Subcutaneous abdominal adipose tissue (tissue), 5 donors: Measurements from ENCODE around the gene SPATA3.
A peak's percentile ranks its signal among the peaks of the same experiment; 100 is the strongest.

ENCODE experiments used
- H3K27ac ChIP-seq: one replicate; pipeline ENCODE4 v1.7.0; 2013; ENCODE audit warnings: low read depth, mild to moderate bottlenecking, inconsistent platforms, low read length, moderate library complexity
- H3K27me3 ChIP-seq, 5 donors: one replicate each; pipeline ENCODE4 v1.7.0; 2013; ENCODE audit warnings: low read length in 5 of 5, inconsistent platforms in 1 of 5; ENCODE audit not compliant: control insufficient read depth in 5 of 5, insufficient read depth in 4 of 5
- H3K36me3 ChIP-seq, 5 donors: one replicate each; pipeline ENCODE4 v1.7.0; 2013; ENCODE audit warnings: low read length in 5 of 5; ENCODE audit not compliant: control insufficient read depth in 5 of 5, insufficient read depth in 5 of 5
- H3K4me1 ChIP-seq, 5 donors: one replicate each; pipeline ENCODE4 v1.7.0; 2013; ENCODE audit warnings: low read length in 5 of 5, mild to moderate bottlenecking in 3 of 5, moderate library complexity in 1 of 5; ENCODE audit not compliant: control insufficient read depth in 5 of 5, insufficient read depth in 5 of 5
- H3K4me3 ChIP-seq, 5 donors: one replicate each; pipeline ENCODE4 v1.7.0; 2013; ENCODE audit warnings: low read length in 5 of 5, low read depth in 1 of 5
- H3K9ac ChIP-seq, 5 donors: one replicate each; pipeline ENCODE4 v1.7.0; 2013; ENCODE audit warnings: low read length in 5 of 5, mild to moderate bottlenecking in 4 of 5, moderate library complexity in 3 of 5
- H3K9me3 ChIP-seq, 5 donors: one replicate each; pipeline ENCODE4 v1.7.0; 2013; ENCODE audit warnings: low read length in 5 of 5; ENCODE audit not compliant: control insufficient read depth in 5 of 5
- donor health status: healthy.
- donor health status: healthy.
- donor health status: healthy.
- donor health status: healthy.
- donor health status: healthy.

The SPATA3 gene

DNA sequence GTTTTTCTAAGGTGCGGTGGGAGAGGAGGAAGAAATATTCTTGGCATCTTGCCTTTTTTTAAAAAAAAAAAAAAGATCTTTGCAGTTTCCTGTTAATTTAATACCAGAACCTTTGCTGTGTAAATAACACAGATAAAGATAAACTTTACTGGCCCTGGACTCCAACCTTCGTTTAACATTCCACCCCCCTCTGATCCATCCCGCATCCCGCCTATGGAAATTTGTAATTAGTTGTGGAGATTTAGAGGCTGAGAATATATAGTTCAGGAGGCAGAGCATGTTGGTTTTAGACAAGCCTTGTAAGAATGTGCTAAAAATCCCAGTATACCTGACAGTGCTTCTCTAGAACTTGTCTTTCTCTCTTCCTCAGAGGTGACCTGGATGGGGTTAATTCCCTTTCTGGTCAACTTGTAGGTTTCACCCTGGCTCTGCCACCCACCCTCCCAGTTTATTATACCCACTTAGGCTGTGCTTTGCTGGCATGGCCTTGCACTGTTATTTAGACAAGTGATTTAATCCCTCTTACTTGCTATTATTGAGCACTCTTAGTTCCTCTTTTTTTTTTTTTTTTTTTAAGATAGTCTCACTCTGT, 38.5 kb downstream of the SPATA3 start:
- peaks cover 0 to 7% (median 3%) of the 10 kb centered on the region in 5 donors for H3K4me1 ChIP-seq
- H3K4me3 ChIP-seq = no peak overlapping the region
- H3K27me3 ChIP-seq = peaks cover 10 to 38% (median 24%) of the 10 kb centered on the region in 5 donors
- H3K27ac ChIP-seq = no peak overlapping the region
- H3K9me3 ChIP-seq = peaks cover 0 to 3% (median 0%) of the 10 kb centered on the region in 5 donors
- no peaks in the 10 kb centered on the region for H3K36me3 ChIP-seq
- no peak overlapping the region for H3K9ac ChIP-seq

- H3K4me3 ChIP-seq = no peak overlapping the region
- no peak overlapping the region for H3K9ac ChIP-seq
- H3K9me3 ChIP-seq = peaks cover 0 to 1% (median 0%) of the 10 kb centered on the region in 5 donors
- H3K4me1 ChIP-seq = peaks cover 0 to 8% (median 3%) of the 10 kb centered on the region in 5 donors
- no peaks in the 10 kb centered on the region for H3K36me3 ChIP-seq
- peaks cover 10 to 45% (median 27%) of the 10 kb centered on the region in 5 donors for H3K27me3 ChIP-seq
- no peak overlapping the region for H3K27ac ChIP-seq
These were observed 40.2 kb downstream of the SPATA3 start for GRCh38 chr2:231036131-231036530.

GRCh38 chr2:231036578-231037106, 40.7 kb downstream of the SPATA3 start:
- H3K9me3 ChIP-seq = no peaks in the 10 kb centered on the region
- no peaks in the 10 kb centered on the region for H3K36me3 ChIP-seq
- H3K4me1 ChIP-seq = peaks cover 0 to 8% (median 3%) of the 10 kb centered on the region in 5 donors
- H3K27me3 ChIP-seq = peaks cover 13 to 45% (median 32%) of the 10 kb centered on the region in 5 donors
- no peak overlapping the region for H3K4me3 ChIP-seq
- no peak overlapping the region for H3K27ac ChIP-seq
- no peak overlapping the region for H3K9ac ChIP-seq

- Histone ChIP-seq H3K9me3 (no peaks in the 10 kb centered on the region), H3K9ac (no peak within 1 kb of the TSS), H3K27ac (no peak within 1 kb of the TSS), H3K27me3 (peaks cover 9 to 48% (median 33%) of the 10 kb centered on the region in 5 donors), H3K4me1 (peaks cover 0 to 8% (median 3%) of the 10 kb centered on the region in 5 donors), H3K4me3 (peak within 1 kb of the TSS in 3 of 5 donors; percentile 11 to 41 (median 37)), H3K36me3 (no peaks in the 10 kb centered on the region)
These were observed 41.3 kb downstream of the SPATA3 start, which contains the start of gene C2orf72 for GRCh38 chr2:231037202-231037730. Gene C2orf72, plus strand, starts transcription at chr2:231037523. Its CDS starts 43 bp downstream, at chr2:231037566.

- H3K4me1 ChIP-seq = peaks cover 0 to 8% (median 3%) of the 10 kb centered on the region in 5 donors
- no peak overlapping the region for H3K27ac ChIP-seq
- no peak overlapping the region for H3K9ac ChIP-seq
- H3K36me3 ChIP-seq = no peaks in the 10 kb centered on the region
- no peaks in the 10 kb centered on the region for H3K9me3 ChIP-seq
- H3K4me3 ChIP-seq = peak overlapping the region in 2 of 5 donors; percentile 37 to 41
- H3K27me3 ChIP-seq = peaks cover 9 to 48% (median 29%) of the 10 kb centered on the region in 5 donors
These were observed 42.0 kb downstream of the SPATA3 start for GRCh38 chr2:231037731-231038482.

GRCh38 chr2:231038483-231039293, 42.8 kb downstream of the SPATA3 start:
- Histone ChIP-seq H3K4me1 (peaks cover 0 to 8% (median 3%) of the 10 kb centered on the region in 5 donors), H3K27me3 (peaks cover 9 to 42% (median 29%) of the 10 kb centered on the region in 5 donors), H3K4me3 (no peak overlapping the region), H3K27ac (no peak overlapping the region), H3K9ac (no peak overlapping the region), H3K9me3 (no peaks in the 10 kb centered on the region), H3K36me3 (no peaks in the 10 kb centered on the region)

DNA sequence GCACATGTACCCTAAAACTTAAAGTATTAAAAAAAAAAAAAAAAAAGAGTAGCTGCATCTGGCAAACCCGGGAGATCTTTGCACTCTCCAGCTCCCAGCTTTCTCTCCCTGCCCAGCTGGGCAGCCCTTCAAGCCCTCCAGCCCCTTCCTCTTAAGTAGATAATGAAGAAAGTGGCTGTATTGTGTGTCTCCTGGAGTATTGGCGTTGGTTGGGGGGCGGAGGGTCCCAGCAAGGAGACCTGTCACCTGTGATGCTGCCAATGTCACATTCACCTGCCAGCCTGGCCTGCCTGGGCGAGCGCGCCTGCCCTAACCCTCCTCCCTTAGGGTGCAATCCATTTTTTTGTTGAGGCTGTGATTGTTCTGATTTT, 43.4 kb downstream of the SPATA3 start:
- Histone ChIP-seq H3K4me1 (peaks cover 0 to 8% (median 3%) of the 10 kb centered on the region in 5 donors), H3K27me3 (peaks cover 9 to 39% (median 29%) of the 10 kb centered on the region in 5 donors), H3K9ac (no peak overlapping the region), H3K36me3 (no peaks in the 10 kb centered on the region), H3K9me3 (no peaks in the 10 kb centered on the region), H3K27ac (no peak overlapping the region), H3K4me3 (no peak overlapping the region)

DNA sequence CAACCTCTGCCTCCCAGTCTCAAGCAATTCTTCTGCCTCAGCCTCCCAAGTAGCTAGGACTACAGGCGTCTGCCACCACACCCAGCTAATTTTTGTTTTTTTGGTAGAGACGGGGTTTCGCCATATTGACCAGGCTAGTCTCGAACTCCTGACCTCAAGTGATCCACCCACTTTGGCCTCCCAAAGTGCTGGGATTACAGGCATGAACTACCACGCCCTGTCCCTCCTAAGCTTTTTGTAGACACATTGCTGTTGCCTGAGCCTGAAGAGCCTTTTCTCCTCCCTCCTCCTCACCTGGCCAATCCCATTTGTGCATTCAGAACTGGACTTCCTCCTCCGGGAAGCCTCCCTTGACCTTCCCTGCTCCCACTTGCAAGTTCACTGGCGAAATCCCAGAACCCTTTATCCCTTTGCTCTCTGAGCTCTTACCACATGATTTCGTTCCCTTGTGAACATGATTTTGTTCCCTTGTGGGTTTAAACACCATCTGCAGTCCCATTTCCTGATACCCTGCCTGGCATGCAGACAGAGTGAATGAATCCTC, 44.0 kb downstream of the SPATA3 start:
- no peaks in the 10 kb centered on the region for H3K9me3 ChIP-seq
- H3K27ac ChIP-seq = no peak overlapping the region
- no peak overlapping the region for H3K9ac ChIP-seq
- H3K27me3 ChIP-seq = peaks cover 9 to 39% (median 29%) of the 10 kb centered on the region in 5 donors
- H3K36me3 ChIP-seq = no peaks in the 10 kb centered on the region
- H3K4me3 ChIP-seq = no peak overlapping the region
- H3K4me1 ChIP-seq = peaks cover 0 to 8% (median 3%) of the 10 kb centered on the region in 5 donors

DNA sequence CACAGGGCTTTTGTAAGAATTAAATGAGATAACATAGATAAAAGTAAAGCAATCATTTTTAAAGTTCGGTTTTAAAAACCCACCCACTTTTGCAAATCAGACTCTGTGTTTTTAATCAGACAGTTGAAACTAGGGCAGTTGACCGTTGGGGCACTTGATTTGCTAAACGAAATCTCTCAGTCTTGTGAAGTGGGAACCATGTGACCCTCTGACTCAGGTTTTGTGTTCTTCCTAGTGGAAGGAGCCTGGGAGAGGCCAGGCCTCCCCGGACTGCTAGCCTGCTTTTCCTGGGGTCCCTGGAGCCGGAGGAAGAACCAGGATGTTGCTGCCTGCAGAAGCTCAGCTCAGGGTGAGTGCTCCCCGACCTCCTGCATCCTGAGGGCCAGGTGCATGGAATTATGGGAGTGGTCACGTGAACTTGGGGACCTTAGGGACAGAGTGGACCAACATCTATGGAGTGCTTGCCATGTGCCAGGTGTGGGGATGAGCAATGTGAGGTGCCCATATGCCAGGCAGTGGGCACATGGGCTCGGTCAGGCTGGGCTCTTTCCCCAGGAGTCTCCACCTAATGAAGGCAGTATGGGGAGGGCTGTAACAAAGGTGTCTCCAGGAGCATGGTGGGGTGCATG, 45.3 kb downstream of the SPATA3 start:
- peaks cover 0 to 8% (median 3%) of the 10 kb centered on the region in 5 donors for H3K4me1 ChIP-seq
- H3K27ac ChIP-seq = no peak overlapping the region
- H3K9ac ChIP-seq = no peak overlapping the region
- no peaks in the 10 kb centered on the region for H3K36me3 ChIP-seq
- H3K27me3 ChIP-seq = peaks cover 3 to 35% (median 25%) of the 10 kb centered on the region in 5 donors
- H3K4me3 ChIP-seq = no peak overlapping the region
- H3K9me3 ChIP-seq = no peaks in the 10 kb centered on the region
